Ascending aorta (tissue), 2 donors: Measurements from ENCODE around the gene CADPS2. TPM values are rescaled to one million over a fixed set of nuclear protein-coding genes. Genes with fewer than 3 reads are reported as not detected.

Experiments
- DNase-seq, 2 donors: peaks; one replicate each; pipeline ENCODE4 v3.0.0-alpha.2; 2019; ENCODE audit warnings: low spot score in 2 of 2
- H3K27ac ChIP-seq, 2 donors: fragments of 200-600 bp; sonication (generic); one replicate each; pipeline ENCODE4 v1.5.1; 2016 to 2017; ENCODE audit warnings: mild to moderate bottlenecking in 1 of 2
- H3K27me3 ChIP-seq: fragments of 200-600 bp; sonication (generic); one replicate; pipeline ENCODE4 v1.5.1; 2017
- H3K36me3 ChIP-seq, 2 donors: fragments of 200-600 bp; sonication (generic); one replicate each; pipeline ENCODE4 v1.5.1; 2016
- H3K4me1 ChIP-seq, 2 donors: fragments of 200-600 bp; sonication (generic); one replicate each; pipeline ENCODE4 v1.5.1; 2016 to 2017; ENCODE audit warnings: mild to moderate bottlenecking in 1 of 2
- H3K4me3 ChIP-seq, 2 donors: fragments of 200-600 bp; sonication (generic); one replicate each; pipeline ENCODE4 v1.5.1; 2016 to 2017; ENCODE audit warnings: mild to moderate bottlenecking in 1 of 2
- H3K9me3 ChIP-seq, 2 donors: fragments of 200-600 bp; sonication (generic); one replicate each; pipeline ENCODE4 v1.5.1; 2016
- intact Hi-C: fragments of 100-400 bp; cut with DNase I; formaldehyde crosslinking; loops from one replicate; pipeline ENCODE4 v1.15.1; 2023
- total RNA-seq: library from RNA; depleted of rRNA; stranded (reverse); fragments of >200 nt; gene quantifications from one replicate; pipeline ENCODE4 v1.1.0, GENCODE V29; 2016
- TF ChIP-seq, protein P1 (sequence below), 3 experiments: fragments of 200-600 bp in 2 of 3; fragments of 450-650 bp in 1 of 3; sonication (generic) in 2 of 3; IDR thresholded peaks; one replicate each; pipeline ENCODE4 v1.5.1; 2016 to 2019; ENCODE audit warnings: antibody characterized with exemption in 3 of 3, mild to moderate bottlenecking in 1 of 3, moderate library complexity in 1 of 3

CADPS2 gene
- total RNA-seq, 1 donor from 2014 or later = 31.8 TPM

DNA sequence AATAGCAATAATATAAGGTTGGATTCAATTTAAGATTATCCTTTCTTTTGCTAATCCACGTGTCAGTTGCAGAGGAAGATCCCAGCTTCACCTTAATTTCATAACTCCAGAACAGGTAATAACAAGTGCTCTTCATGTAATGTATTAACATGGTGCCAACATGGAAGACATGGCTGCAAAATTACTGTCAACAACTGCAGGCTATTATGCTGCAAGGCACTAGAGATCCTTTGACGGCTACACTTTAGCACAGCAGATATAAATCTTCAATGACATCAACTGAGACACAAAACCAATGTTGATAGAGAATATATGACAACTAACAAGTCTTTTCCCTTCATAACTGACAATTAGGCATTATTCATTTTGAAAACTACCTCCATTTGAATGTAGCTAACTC, 283.5 kb downstream of the CADPS2 start:
- Histone ChIP-seq H3K27me3 (no peaks in the 10 kb centered on the region), H3K36me3 (no peaks in the 10 kb centered on the region), H3K27ac (no peak overlapping the region), H3K4me1 (no peaks in the 10 kb centered on the region), H3K9me3 (no peaks in the 10 kb centered on the region), H3K4me3 (no peak overlapping the region)
- intact Hi-C loops = no loop called here
- TF ChIP-seq, protein P1, sequence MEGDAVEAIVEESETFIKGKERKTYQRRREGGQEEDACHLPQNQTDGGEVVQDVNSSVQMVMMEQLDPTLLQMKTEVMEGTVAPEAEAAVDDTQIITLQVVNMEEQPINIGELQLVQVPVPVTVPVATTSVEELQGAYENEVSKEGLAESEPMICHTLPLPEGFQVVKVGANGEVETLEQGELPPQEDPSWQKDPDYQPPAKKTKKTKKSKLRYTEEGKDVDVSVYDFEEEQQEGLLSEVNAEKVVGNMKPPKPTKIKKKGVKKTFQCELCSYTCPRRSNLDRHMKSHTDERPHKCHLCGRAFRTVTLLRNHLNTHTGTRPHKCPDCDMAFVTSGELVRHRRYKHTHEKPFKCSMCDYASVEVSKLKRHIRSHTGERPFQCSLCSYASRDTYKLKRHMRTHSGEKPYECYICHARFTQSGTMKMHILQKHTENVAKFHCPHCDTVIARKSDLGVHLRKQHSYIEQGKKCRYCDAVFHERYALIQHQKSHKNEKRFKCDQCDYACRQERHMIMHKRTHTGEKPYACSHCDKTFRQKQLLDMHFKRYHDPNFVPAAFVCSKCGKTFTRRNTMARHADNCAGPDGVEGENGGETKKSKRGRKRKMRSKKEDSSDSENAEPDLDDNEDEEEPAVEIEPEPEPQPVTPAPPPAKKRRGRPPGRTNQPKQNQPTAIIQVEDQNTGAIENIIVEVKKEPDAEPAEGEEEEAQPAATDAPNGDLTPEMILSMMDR (IDR thresholded peaks at IDR 0.05) = no peak
- no peak for DNase-seq

DNA sequence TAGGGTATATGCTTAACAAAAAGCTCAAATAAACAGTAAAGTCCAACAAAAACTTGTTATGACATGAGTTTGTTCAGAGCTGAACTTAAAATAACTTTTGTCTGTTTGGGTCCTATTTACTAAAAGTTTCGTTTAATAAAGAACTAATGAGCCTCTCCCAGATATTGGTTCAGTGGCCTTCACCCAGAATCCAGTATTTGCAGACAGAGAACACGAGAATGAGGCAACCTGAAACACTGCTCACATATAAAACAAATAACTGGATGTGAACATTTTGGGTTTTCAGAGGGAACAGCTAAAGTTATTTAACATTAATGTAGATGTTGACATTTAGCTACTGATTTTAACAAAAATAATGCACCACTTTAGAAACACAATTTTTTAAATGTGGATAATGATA, 285.6 kb downstream of the CADPS2 start:
- no peak overlapping the region for H3K27ac ChIP-seq
- no peaks in the 10 kb centered on the region for H3K27me3 ChIP-seq
- TF ChIP-seq, protein P1 (IDR thresholded peaks at IDR 0.05) = no peak
- intact Hi-C loops = no loop called here
- no peak for DNase-seq
- H3K9me3 ChIP-seq = no peaks in the 10 kb centered on the region
- H3K4me1 ChIP-seq = no peaks in the 10 kb centered on the region
- no peaks in the 10 kb centered on the region for H3K36me3 ChIP-seq
- H3K4me3 ChIP-seq = no peak overlapping the region

DNA sequence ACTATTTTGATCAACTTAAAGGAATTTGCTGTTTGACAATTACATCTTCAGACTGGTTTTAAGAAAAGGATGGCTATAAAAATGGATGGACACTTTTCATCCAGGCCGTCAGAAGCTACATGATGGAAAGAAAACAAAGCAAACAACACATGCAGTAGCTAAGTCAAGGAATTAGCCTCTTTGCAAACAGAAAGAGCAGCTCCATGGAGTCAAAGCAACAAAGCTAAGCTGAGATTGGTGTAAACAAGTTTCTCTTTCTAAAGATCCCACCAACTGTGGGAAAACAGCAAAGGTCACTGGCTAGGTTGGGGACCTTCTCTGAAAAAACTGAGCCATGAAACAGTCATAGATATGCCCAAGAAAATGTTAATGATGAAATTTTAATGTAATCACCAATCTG, 286.2 kb downstream of the CADPS2 start:
- TF ChIP-seq, protein P1 (IDR thresholded peaks at IDR 0.05) = no peak
- Histone ChIP-seq H3K4me3 (no peak overlapping the region), H3K4me1 (no peaks in the 10 kb centered on the region), H3K9me3 (no peaks in the 10 kb centered on the region), H3K27ac (no peak overlapping the region), H3K36me3 (no peaks in the 10 kb centered on the region), H3K27me3 (no peaks in the 10 kb centered on the region)
- intact Hi-C loops = no loop called here
- DNase-seq = no peak

DNA sequence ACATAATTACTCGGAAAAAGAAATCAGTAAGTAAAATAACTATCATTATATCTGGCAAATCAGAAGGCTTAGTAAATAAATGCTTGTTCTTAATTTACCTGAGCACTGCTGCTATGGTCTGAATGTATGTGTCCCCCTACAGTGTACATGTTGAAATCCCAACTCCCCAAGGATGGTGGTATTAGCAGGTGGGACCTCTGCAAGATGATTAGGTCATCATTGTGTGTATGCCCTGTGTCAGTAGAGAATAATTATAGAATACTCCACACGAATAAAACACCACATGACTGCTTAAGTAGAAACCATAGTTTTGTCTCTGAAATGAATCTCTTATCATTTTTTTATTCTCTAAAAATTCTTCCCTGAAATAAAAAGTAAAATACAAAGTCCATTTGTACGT, 289.0 kb downstream of the CADPS2 start:
- TF ChIP-seq, protein P1 (IDR thresholded peaks at IDR 0.05) = no peak
- no peak overlapping the region for H3K27ac ChIP-seq
- no peak for DNase-seq
- no peaks in the 10 kb centered on the region for H3K9me3 ChIP-seq
- no peaks in the 10 kb centered on the region for H3K27me3 ChIP-seq
- H3K36me3 ChIP-seq = no peaks in the 10 kb centered on the region
- intact Hi-C loops = no loop called here
- H3K4me1 ChIP-seq = no peaks in the 10 kb centered on the region
- no peak overlapping the region for H3K4me3 ChIP-seq

DNA sequence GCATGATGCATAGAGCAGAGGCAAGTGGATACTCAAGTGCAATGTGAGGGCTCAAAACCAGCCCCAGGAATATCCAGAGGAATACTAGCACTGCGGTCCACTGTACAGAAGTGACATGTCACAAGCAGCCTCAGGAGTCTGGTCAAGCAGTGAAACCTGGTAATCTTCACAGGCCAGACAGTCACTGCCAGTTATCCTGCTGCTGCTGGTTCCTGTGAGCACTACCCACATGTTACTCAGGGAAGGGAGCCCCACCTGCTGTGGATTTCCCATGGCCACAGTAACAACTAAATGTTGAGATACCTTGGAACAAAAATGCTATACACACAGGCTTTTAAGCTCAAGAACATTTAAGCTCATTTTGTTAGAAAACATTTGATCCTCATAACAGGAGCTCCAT, 290.4 kb downstream of the CADPS2 start:
- no peak overlapping the region for H3K27ac ChIP-seq
- no peaks in the 10 kb centered on the region for H3K36me3 ChIP-seq
- intact Hi-C loops = no loop called here
- H3K4me3 ChIP-seq = no peak overlapping the region
- H3K9me3 ChIP-seq = no peaks in the 10 kb centered on the region
- DNase-seq = no peak
- TF ChIP-seq, protein P1 (IDR thresholded peaks at IDR 0.05) = no peak
- no peaks in the 10 kb centered on the region for H3K4me1 ChIP-seq
- no peaks in the 10 kb centered on the region for H3K27me3 ChIP-seq

DNA sequence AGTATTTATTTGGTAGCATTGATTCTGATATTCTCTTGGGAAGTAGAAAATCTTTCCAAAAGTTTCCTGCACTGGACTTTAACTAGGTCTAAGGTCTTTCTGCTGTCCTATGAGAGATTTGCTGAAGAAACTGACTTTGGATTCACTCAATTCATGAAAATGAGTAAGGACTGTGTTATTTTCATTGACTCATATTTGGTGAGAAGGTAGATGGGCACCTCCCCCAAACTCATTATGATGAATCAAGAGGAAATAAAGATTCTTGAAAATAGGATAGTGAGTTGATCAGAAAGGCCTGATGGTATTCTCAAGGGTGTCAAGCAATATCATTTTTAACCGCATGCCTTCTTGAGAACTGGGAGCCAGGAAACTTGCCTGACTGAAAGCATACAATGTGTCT, 297.6 kb downstream of the CADPS2 start:
- Histone ChIP-seq H3K36me3 (no peaks in the 10 kb centered on the region), H3K9me3 (no peaks in the 10 kb centered on the region), H3K27me3 (no peaks in the 10 kb centered on the region), H3K4me1 (no peaks in the 10 kb centered on the region), H3K27ac (no peak overlapping the region), H3K4me3 (no peak overlapping the region)
- DNase-seq = no peak
- TF ChIP-seq, protein P1 (IDR thresholded peaks at IDR 0.05) = no peak
- intact Hi-C loops = no loop called here
